ENCODE data around the gene ARHGAP25.
"Not testable (repeated sequence)": the region's sequence is repeated elsewhere in the genome, so short reads cannot be mapped to it uniquely, and the experiment has no call there.

ARHGAP25 gene

DNA sequence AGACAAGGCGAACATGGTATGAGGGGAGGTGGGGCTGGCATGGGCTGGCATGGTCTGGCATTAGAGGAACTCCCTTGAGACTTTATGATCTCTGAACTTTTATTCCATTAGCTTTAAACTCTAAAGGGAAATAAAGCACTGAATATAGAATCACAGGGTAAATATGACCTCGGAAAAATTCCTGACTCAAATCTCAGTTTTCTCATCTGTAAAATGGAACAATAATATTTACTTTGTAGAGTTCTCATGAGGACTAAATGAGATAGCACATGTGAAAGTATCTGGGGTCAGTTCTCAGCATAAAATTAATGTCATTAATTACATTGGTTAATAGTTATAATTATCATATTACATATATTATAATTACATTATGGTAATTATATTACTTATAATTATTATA lies 65.9 kb downstream of the ARHGAP25 start:
- no peak for DNase-seq

GRCh38 chr2:68802161-68802560 lies 67.5 kb downstream of the ARHGAP25 start:
- DNase-seq = not testable (repeated sequence)

DNA sequence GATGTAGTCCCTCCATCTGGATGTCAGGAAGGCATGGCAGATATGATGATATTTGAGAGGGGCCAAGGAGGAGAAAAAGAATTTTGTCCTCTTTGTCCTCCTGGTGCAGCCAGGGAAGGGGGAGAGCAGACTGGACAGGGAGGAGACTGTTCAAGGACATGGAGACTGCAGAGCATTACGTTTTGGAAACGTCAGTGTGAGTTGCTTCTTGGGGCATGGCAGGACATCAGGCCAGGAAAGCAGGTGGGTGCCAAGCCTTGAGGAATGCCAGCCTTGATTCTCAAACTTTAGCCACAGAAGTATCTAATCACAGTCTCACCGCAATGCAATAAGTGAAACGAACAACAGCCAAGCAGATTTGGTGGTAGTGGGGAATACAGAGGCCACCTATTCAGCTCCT lies 70.4 kb downstream of the ARHGAP25 start:
- no peak for DNase-seq

DNA sequence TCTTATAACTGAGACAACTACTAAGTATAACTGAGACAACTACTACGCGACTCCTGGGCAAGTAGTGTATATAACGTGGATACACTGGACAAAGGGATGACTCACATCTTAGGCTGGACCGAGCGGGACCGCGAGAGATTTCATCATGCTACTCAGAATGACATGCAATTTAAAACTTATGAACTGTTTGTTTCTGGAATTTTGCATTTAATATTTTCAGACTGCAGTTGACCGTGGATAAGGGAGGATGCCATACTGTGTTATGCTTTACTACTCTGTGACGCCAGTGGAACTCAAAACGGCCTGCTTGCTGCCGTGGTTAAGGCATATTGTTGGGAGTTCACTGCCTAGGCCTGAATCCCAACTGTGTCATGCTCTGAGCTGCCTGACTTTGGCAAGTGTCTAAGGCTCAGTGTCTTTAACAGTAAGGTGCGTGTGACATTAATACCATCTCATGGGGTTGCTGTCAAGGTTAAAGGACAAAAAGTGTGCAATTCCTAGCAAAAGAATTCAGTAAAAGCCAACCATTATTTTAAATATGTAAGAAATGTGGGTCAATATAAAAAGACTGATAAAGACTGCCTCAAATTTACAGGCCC lies 72.0 kb downstream of the ARHGAP25 start:
- DNase-seq = no peak

DNA sequence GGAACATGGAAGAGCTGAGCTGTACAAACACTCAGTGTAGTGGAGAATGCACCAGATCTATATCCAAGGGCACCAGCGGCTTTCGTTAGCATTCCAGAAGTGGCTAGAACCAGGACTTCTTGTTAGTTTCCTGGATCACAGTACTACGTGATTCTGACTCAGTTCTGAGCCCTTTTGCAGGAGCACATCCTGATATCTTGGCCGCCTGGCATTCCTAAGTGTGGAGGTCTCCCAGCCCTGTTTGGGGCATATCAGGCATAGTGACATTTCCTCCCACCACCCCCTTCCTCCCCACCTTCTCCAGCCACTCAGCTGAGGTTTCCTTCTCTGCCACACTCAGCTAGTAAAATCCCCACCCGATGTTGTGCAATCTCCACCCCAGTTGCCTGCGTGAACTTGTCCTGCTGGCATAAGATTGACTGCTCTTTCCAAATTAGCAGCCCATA lies 73.2 kb downstream of the ARHGAP25 start:
- no peak for DNase-seq

DNA sequence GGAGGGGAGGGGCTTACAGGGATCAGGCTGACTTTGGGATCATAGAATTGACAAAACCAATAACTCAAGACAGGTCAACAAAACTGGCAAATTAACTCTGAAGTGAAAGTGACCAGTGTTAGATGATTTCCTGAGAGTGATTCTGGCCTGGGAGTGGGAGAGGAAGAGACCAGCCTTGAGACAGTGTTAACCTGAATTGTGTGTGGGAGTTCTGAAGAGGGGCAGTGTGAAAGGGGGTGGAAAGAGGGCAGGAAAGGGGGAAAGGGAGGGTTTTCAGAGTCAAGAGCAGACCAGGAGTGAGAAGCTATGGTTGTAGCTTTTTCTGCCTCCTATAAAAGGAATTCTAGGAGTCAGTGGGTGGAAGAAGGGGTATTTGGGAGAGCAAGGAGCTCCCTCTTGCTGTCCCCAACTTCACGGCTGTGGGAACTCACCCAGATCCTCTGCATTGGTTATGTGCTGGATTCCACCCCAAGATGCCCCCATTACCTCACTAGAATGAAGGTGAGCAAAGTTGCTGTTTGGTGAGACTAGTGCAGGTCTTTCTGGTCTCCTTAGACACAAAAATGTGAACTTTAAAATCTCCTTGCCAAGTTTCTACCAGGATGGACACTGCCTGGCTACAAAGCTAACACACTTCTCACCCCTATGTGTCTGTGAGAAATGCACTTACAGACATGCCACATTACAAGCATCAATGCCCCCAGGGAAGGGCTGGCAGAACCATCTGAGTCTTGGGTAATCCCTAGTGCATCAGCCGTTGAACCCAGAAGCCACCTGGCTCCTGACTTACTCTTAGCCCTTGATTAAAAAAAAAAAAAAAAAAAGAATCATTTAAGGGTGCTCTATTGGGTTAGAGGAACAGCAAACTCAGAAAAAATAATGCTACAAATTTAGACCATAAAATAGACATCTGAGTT lies 75.0 kb downstream of the ARHGAP25 start:
- DNase-seq = no peak

GRCh38 chr2:68811364-68811763 lies 76.8 kb downstream of the ARHGAP25 start:
- DNase-seq = peak in 1 of 2 experiments; percentile 5

DNA sequence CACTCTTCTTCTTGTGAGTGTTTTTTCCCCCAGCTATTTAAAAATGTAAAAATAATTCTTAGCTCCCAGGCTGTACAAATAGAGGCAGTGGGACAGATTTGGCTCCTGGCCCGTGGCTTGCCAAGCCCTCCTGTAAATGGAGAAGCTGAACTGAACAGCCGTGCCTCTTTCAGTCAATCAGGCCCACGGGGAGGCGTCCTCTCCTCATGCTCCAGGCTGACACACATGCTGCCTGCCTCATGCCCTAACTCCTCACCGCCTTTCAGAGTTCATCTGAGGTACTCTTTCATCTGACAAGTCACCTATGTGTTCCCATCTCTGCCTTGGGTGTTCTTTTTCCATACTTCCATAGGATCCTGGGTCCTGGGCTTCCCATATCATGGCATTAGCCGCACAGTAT lies 77.6 kb downstream of the ARHGAP25 start:
- DNase-seq = peak; percentile 18 to 49

DNA sequence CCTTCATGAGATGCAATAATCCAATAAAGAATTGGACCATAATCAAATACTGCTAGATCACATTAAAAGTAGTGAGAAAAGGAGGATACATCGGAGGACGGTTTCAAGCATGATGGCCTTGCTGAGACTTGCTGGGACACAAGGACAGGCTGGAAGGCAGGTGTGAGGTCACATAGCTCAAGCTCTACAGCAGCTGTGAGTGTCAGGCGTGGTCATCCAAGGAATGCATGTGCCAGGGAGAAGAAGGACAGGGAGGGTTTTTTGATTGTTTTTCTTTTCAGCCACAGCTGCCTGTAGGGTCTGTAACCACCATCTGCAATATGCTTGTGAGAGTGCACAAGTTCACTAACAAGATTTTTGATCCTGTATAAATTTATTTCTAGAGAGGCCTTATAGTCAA lies 79.0 kb downstream of the ARHGAP25 start:
- DNase-seq = no peak

GRCh38 chr2:68817306-68817705 lies 82.7 kb downstream of the ARHGAP25 start:
- no peak for DNase-seq

GRCh38 chr2:68819556-68819955 lies 84.9 kb downstream of the ARHGAP25 start:
- no peak for DNase-seq

DNA sequence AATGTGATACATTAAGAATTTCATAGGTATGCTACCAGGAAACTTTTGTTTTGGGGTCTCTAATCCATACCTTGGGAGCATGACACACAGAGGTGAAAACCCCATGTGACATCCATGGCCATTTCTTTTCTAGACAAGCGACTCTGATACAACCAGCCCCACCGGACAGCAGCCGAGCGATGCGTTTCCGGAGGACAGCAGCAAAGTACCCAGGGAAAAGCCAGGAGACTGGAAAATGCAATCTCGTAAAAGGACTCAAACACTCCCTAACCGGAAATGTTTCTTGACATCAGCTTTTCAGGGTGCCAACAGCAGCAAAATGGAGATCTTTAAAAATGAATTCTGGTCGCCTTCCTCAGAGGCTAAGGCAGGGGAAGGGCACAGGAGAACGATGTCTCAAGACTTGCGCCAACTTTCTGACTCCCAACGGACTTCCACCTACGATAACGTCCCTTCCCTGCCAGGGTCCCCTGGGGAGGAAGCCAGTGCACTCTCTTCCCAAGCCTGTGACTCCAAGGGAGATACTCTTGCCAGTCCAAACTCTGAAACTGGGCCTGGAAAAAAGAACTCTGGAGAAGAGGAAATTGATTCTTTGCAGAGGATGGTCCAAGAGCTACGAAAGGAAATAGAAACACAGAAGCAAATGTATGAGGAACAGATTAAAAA lies 87.7 kb downstream of the ARHGAP25 start:
- DNase-seq = no peak

DNA sequence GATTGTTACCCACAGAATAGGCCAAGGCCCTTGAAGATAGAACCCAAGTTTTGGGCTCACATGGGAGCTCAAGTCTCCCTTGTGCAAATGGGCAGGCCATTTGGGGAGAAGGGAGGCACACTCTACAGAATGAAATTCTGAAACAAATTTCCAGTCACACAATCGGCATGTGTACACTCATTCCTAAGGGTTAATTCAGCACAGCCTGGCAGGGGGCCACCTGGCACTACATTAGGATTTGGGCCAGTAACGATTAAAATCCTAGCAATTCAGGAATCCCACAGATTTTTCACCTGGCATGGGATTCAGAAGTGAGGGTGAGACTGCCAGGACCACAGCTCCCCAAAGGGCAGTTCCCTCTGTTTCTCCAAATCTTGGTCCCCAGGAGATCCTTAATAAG lies 90.2 kb downstream of the ARHGAP25 start:
- no peak for DNase-seq

GRCh38 chr2:68825866-68826265 lies 91.3 kb downstream of the ARHGAP25 start:
- no peak for DNase-seq

GRCh38 chr2:68827666-68828065 lies 93.1 kb downstream of the ARHGAP25 start:
- DNase-seq = no peak

GRCh38 chr2:68828887-68829708 lies 94.5 kb downstream of the ARHGAP25 start:
- no peak for DNase-seq

DNA sequence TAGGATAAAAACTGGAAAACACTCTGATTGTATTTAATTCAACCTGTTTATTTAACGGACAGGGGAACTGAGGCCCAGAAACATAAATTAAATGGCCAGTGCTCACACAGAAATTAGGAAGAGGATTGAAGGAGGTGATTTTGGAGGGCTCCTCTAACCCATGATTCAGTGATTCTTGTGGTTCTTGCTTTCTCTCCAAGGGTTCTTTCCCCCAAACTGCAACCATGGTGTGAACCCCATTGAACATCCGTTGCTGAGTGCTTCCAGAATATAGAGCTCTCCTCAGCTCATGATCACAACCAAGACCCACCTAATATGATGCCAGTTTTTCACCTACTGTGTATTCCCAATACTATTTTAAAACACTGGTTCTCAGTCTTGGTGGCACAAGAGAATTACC lies 95.1 kb downstream of the ARHGAP25 start:
- DNase-seq = no peak

DNA sequence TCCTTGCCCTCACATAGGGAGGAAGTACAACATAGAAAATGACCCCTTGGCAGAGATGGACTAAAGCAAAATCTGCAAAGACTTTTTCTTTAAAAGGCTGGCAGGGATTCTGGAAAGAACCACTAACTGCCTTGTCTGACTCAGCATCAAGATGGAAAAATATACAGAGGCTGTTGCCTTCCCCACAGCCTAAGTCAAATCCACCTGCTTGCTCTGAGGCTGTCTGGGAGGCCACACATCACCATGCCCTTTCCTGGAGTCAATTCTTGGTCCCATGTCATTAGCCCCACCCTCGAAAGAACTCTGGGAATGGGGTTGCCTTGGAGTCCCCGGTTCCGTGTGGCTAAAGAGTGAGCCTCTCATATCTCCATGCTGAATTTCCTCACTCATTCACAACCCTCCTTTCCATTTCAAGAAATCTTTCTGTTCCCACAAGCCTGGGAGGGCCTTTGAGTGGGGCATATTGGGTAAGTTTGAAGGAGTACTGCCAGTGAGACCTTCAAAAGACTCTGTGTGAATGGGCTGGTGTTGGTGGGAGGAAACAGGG lies 97.1 kb downstream of the ARHGAP25 start:
- no peak for DNase-seq

- DNase-seq = no peak
These were observed 97.7 kb downstream of the ARHGAP25 start for GRCh38 chr2:68832233-68832869.

GRCh38 chr2:68833162-68833561 lies 98.6 kb downstream of the ARHGAP25 start:
- DNase-seq = no peak

DNA sequence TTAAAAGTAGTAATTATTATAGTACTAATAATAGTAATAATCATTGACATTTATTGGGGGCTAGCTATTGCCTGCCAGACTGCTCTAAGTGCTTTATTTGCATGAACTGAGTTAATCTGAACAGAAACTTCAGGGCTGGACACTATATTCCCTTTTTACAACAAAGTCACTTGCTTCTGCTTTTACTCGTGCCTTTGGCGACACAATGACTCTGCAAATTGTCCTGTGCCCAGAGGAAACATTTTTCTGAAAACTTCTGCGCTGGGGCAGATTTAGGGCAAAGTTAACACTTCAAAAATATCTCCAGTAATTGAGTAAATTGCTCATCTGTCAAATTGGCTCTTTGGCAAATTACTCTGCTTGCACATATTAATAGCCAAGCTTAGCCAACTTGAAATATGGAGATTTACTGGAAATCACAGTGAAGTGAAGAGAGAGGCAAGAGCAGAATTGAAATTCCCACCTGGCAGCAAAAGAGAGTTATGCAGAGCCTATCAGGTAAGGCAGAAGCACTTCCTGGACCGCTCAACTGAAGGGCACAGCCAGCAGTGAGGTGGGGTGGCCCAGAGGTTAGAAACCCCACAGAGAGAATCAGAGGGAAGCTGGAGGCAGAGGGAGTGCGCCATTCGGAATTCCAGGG lies 100.2 kb downstream of the ARHGAP25 start:
- no peak for DNase-seq

GRCh38 chr2:68835621-68836020 lies 101.0 kb downstream of the ARHGAP25 start:
- no peak for DNase-seq

Measured in NCI-H2081 (cell line).